NOMO-1 treated with DMSO at 0.1 percent for 48 hours (cell line): ENCODE results near the gene MYMK.

Source experiments
- DNase-seq: peaks from one replicate; lab custom pipeline; 2025; ENCODE audit not compliant: unreplicated experiment; lab: John Stamatoyannopoulos, UW

MYMK gene

GRCh38 chr9:133520121-133520835 is 4.5 kb downstream of the MYMK start:
- no peak for DNase-seq

- no peak for DNase-seq
These were observed 5.1 kb downstream of the MYMK start for GRCh38 chr9:133519693-133520092.

GRCh38 chr9:133518706-133519449 is 5.9 kb downstream of the MYMK start:
- no peak for DNase-seq

- DNase-seq: no peak
These were observed 6.6 kb downstream of the MYMK start for GRCh38 chr9:133518200-133518599.

- no peak for DNase-seq
These were observed 7.0 kb downstream of the MYMK start for GRCh38 chr9:133517711-133518110.

GRCh38 chr9:133516961-133517350 is 7.8 kb downstream of the MYMK start:
- DNase-seq: no peak

GRCh38 chr9:133516256-133516960 is 8.4 kb downstream of the MYMK start:
- no peak for DNase-seq

GRCh38 chr9:133515615-133516255 is 9.0 kb downstream of the MYMK start:
- DNase-seq: no peak

GRCh38 chr9:133515240-133515610 is 9.5 kb downstream of the MYMK start:
- DNase-seq: no peak

GRCh38 chr9:133514460-133515239 is 10.1 kb downstream of the MYMK start:
- DNase-seq: no peak

- no peak for DNase-seq
These were observed 11.3 kb downstream of the MYMK start for GRCh38 chr9:133513214-133514100.

GRCh38 chr9:133512253-133513213 is 12.2 kb downstream of the MYMK start:
- DNase-seq: no peak

GRCh38 chr9:133511607-133512006 is 13.2 kb downstream of the MYMK start:
- DNase-seq: no peak

GRCh38 chr9:133510926-133511505 is 13.7 kb downstream of the MYMK start:
- DNase-seq: no peak

- no peak for DNase-seq
These were observed 15.3 kb downstream of the MYMK start for GRCh38 chr9:133509179-133510083.

- no peak for DNase-seq
These were observed 16.7 kb downstream of the MYMK start for GRCh38 chr9:133508046-133508445.

GRCh38 chr9:133507246-133507965 is 17.4 kb downstream of the MYMK start:
- DNase-seq: no peak
